PC-9 (cell line): Measurements from ENCODE around the gene SH3GL1. TPM values are rescaled to one million over a fixed set of nuclear protein-coding genes. Genes with fewer than 3 reads are reported as not detected.

Experiments used
- BruUV-seq: library from RNA; stranded (reverse); fragments of 400-500 nt; replicated peaks from 2 replicates; lab custom pipeline; 2021; lab: Mats Ljungman, UMichigan
- CTCF ChIA-PET: fragments of 300-600 bp; sonication (Branson Sonifier 250); formaldehyde crosslinking; loops from one replicate; lab custom pipeline; 2022; ENCODE audit warnings: antibody characterized with exemption; lab: Charles Lee
- POLR2A ChIA-PET: fragments of 300-600 bp; sonication (Branson Sonifier 250); formaldehyde crosslinking; loops from one replicate; lab custom pipeline; 2022; ENCODE audit warnings: antibody characterized with exemption; ENCODE audit not compliant: unreplicated experiment; lab: Charles Lee
- DNase-seq, 2 experiments: peaks; one replicate each; pipeline versions ENCODE4 v3.0.0 to v3.0.0-alpha.2; 2015 to 2022; ENCODE audit warnings: mixed read lengths in 1 of 2
- H2AFZ ChIP-seq: fragments of 200-600 bp; sonication (generic); 2 replicates; pipeline ENCODE4 v1.8.1; 2017; ENCODE audit warnings: antibody characterized with exemption
- H3F3A ChIP-seq: fragments of 200-600 bp; sonication (generic); 2 replicates; pipeline ENCODE4 v1.8.1; 2017; ENCODE audit warnings: antibody characterized with exemption, mild to moderate bottlenecking, low read depth; ENCODE audit not compliant: insufficient read depth
- H3K27ac ChIP-seq: fragments of 200-600 bp; sonication (generic); 2 replicates; pipeline ENCODE4 v1.6.1; 2016; ENCODE audit warnings: mixed run types
- H3K27me3 ChIP-seq: fragments of 200-600 bp; sonication (generic); 2 replicates; pipeline ENCODE4 v1.6.1; 2016; ENCODE audit warnings: low read depth, mixed run types; ENCODE audit not compliant: insufficient read depth
- H3K36me3 ChIP-seq: fragments of 200-600 bp; sonication (generic); 2 replicates; pipeline ENCODE4 v1.6.1; 2016; ENCODE audit warnings: low read depth, mixed run types
- H3K4me1 ChIP-seq: fragments of 200-600 bp; sonication (generic); replicated peaks from 2 replicates; pipeline ENCODE4 v1.6.1; 2016; ENCODE audit warnings: mixed run types; ENCODE audit not compliant: insufficient read depth
- H3K4me2 ChIP-seq: fragments of 200-600 bp; sonication (generic); 2 replicates; pipeline ENCODE4 v1.6.1; 2017; ENCODE audit warnings: mixed run types
- H3K4me3 ChIP-seq: fragments of 200-600 bp; sonication (generic); 2 replicates; pipeline ENCODE4 v1.6.1; 2016; ENCODE audit warnings: mixed run types
- H3K79me2 ChIP-seq: fragments of 200-600 bp; sonication (generic); 2 replicates; pipeline ENCODE4 v1.6.1; 2017; ENCODE audit warnings: low read depth, mixed run types
- H3K9me2 ChIP-seq: fragments of 200-600 bp; sonication (generic); 2 replicates; pipeline ENCODE4 v1.8.1; 2017; ENCODE audit warnings: mild to moderate bottlenecking; ENCODE audit not compliant: insufficient read depth
- H3K9me3 ChIP-seq: fragments of 200-600 bp; sonication (generic); 2 replicates; pipeline ENCODE4 v1.8.1; 2016; ENCODE audit warnings: low read depth; ENCODE audit not compliant: insufficient read depth
- H4K20me1 ChIP-seq: fragments of 200-600 bp; sonication (generic); 2 replicates; pipeline ENCODE4 v1.8.1; 2017; ENCODE audit not compliant: insufficient read depth
- CTCF ChIP-seq: fragments of 200-600 bp; sonication (generic); conservative IDR thresholded peaks from 2 replicates; pipeline ENCODE4 v1.6.1; 2017; ENCODE audit warnings: mixed run types, antibody characterized with exemption, mild to moderate bottlenecking, moderate library complexity
- EZH2 ChIP-seq: fragments of 200-600 bp; sonication (generic); IDR thresholded peaks from 2 replicates; pipeline ENCODE4 v1.8.0; 2017; ENCODE audit warnings: antibody characterized with exemption, low read depth
- intact Hi-C: fragments of 100-400 bp; cut with micrococcal nuclease; formaldehyde crosslinking; loops from one replicate; pipeline ENCODE4 v1.10.0; 2022; ENCODE audit not compliant: unreplicated experiment
- total RNA-seq: library from RNA; stranded (reverse); gene quantifications from 2 replicates; pipeline ENCODE4 v1.2.3, GENCODE V29; 2021

Gene SH3GL1
- total RNA-seq, 1 experiment from 2014 or later: 49.2 TPM

- no peak for DNase-seq
- no TSS peak for BruUV-seq
- TF ChIP-seq EZH2: no peak
- no peak for TF ChIP-seq CTCF
- no peak overlapping the region for H3K4me2 ChIP-seq
- H3K27me3 ChIP-seq: no peaks in the 10 kb centered on the region
- H3K4me3 ChIP-seq: no peak overlapping the region
- H2AFZ ChIP-seq: no peak overlapping the region
- no peaks in the 10 kb centered on the region for H3K9me3 ChIP-seq
- intact Hi-C loops: no loop called here
- H3F3A ChIP-seq: no peaks in the 10 kb centered on the region; the same call in 1 of the 2 replicates
- no peaks in the 10 kb centered on the region for H3K36me3 ChIP-seq
- H4K20me1 ChIP-seq: no peaks in the 10 kb centered on the region
- H3K9me2 ChIP-seq: no peaks in the 10 kb centered on the region
- POLR2A ChIA-PET: interaction anchor here (0.7 kb wide), 1 partner anchor 41 kb away, joined by 3 read pairs; no protein-coding TSS in a partner anchor
- CTCF ChIA-PET: interaction anchor here (0.5 kb wide), 1 partner anchor 192 kb away, joined by 7 read pairs; no protein-coding TSS in a partner anchor
- no peaks in the 10 kb centered on the region for H3K4me1 ChIP-seq
- H3K27ac ChIP-seq: no peak overlapping the region
- H3K79me2 ChIP-seq: peaks cover 31% of the 10 kb centered on the region
These were observed 9.0 kb upstream of the SH3GL1 start for GRCh38 chr19:4409123-4409933.

DNA sequence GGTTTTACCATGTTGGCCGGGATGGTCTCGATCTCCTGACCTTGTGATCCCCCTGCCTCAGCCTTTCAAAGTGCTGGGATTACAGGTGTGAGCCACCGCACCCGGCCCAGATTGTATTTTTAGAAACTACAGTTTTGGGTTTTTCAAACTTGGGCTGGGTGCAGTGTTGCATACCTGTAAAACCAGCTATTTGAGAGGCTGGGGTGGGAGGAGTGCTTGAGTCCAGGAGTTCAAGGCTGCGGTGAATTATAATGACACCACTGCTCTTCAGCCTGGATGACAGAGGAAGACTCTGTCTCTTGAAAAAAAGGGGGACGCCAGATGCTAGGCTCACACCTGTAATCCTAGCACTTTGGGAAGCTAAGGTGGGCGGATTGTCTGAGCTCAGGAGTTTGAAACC lies 6.3 kb upstream of the SH3GL1 start:
- intact Hi-C loops: no loop called here
- H3K4me2 ChIP-seq: no peak overlapping the region
- no peaks in the 10 kb centered on the region for H3K9me3 ChIP-seq
- no peak overlapping the region for H2AFZ ChIP-seq
- H3K9me2 ChIP-seq: no peaks in the 10 kb centered on the region
- no peak overlapping the region for H3K4me3 ChIP-seq
- no peak for TF ChIP-seq EZH2
- TF ChIP-seq CTCF: no peak
- H3K79me2 ChIP-seq: peaks cover 42% of the 10 kb centered on the region
- H3K4me1 ChIP-seq: peaks cover 14% of the 10 kb centered on the region
- no peak for DNase-seq
- H3K27me3 ChIP-seq: no peaks in the 10 kb centered on the region
- H3K27ac ChIP-seq: no peak overlapping the region
- ChIA-PET CTCF (no interaction called here), POLR2A (no interaction called here)
- BruUV-seq: no TSS peak
- H3K36me3 ChIP-seq: no peaks in the 10 kb centered on the region
- H4K20me1 ChIP-seq: no peaks in the 10 kb centered on the region
- peaks cover 3% of the 10 kb centered on the region; the same call in 1 of the 2 replicates for H3F3A ChIP-seq

DNA sequence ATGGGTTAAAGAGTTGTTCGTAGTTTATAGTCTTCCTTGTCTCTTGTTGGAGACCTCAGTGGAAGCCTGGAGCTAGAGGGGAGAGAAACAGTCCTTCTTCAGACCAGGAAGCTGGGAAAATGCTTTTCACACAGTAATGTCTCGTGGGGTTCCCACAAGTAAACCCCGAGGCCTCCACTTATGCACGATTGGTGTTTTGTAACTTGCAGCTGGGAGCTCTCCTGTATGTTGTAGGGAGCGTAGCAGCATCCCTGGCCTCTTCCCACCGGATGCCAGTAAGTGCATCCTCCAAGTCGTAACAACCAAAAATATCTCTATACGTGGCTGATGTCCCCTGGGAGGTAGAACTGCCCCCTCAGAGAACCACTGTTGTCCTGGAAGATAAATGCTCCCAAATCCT lies 5.6 kb upstream of the SH3GL1 start:
- no peak overlapping the region for H2AFZ ChIP-seq
- BruUV-seq: no TSS peak
- ChIA-PET CTCF (no interaction called here), POLR2A (interaction anchor here (0.6 kb wide), 1 partner anchor 122 kb away, joined by 7 read pairs; no protein-coding TSS in a partner anchor)
- TF ChIP-seq CTCF (no peak), EZH2 (no peak)
- DNase-seq: no peak
- no peaks in the 10 kb centered on the region for H3K36me3 ChIP-seq
- H3K27ac ChIP-seq: no peak overlapping the region
- H3K9me2 ChIP-seq: no peaks in the 10 kb centered on the region
- H3F3A ChIP-seq: 0 out of 2 replicates have a peak, but pooled peaks cover 6% of the 10 kb centered on the region
- peaks cover 42% of the 10 kb centered on the region for H3K79me2 ChIP-seq
- H3K27me3 ChIP-seq: no peaks in the 10 kb centered on the region
- H3K4me1 ChIP-seq: peaks cover 16% of the 10 kb centered on the region
- H3K4me3 ChIP-seq: no peak overlapping the region
- no peak overlapping the region for H3K4me2 ChIP-seq
- no peaks in the 10 kb centered on the region for H4K20me1 ChIP-seq
- intact Hi-C loops: no loop called here
- no peaks in the 10 kb centered on the region for H3K9me3 ChIP-seq
